ENCODE results near the gene TSHZ1. TPM values are rescaled to one million over a fixed set of nuclear protein-coding genes. Genes with fewer than 3 reads are reported as not detected.

Gene TSHZ1
- total and polyA plus RNA-seq, 9 donors = 27.9 to 109 (median 65.6) TPM

DNA sequence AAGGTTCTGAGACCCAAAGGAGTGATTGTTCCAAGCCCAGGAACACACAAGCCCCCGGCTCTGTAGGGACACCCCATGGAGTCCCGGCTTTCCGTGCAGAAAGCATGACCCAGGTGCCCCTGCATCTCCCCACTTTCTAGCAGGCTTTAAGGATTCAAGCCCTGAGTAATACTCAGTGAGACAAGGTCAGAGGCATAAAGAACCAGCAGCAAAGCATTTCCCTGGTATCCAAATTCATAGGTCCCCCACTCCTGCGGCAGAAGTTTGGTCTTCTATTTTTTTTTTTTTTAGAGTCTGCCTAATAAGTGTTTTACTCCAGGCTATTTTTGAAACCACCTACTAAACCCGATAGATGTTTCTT is 16.3 kb downstream of the TSHZ1 start:
- Histone ChIP-seq H3K27me3 (no peaks in the 10 kb centered on the region), H3K4me1 (ENCODE audit: insufficient read depth) (peaks cover 36% of the 10 kb centered on the region), H3K4me3 (peak overlapping the region; percentile 10), H3K36me3 (no peaks in the 10 kb centered on the region), H3K9me3 (no peaks in the 10 kb centered on the region), H3K27ac (peak overlapping the region in 1 of 2 donors; percentile 46)
- WGBS, 3 donors = 4 to 16% (median 12%) methylated on average over 5 of the region's 5 CpGs
- intact Hi-C loops (cut with DNase I) = no loop called here
- TF ChIP-seq, protein P1, sequence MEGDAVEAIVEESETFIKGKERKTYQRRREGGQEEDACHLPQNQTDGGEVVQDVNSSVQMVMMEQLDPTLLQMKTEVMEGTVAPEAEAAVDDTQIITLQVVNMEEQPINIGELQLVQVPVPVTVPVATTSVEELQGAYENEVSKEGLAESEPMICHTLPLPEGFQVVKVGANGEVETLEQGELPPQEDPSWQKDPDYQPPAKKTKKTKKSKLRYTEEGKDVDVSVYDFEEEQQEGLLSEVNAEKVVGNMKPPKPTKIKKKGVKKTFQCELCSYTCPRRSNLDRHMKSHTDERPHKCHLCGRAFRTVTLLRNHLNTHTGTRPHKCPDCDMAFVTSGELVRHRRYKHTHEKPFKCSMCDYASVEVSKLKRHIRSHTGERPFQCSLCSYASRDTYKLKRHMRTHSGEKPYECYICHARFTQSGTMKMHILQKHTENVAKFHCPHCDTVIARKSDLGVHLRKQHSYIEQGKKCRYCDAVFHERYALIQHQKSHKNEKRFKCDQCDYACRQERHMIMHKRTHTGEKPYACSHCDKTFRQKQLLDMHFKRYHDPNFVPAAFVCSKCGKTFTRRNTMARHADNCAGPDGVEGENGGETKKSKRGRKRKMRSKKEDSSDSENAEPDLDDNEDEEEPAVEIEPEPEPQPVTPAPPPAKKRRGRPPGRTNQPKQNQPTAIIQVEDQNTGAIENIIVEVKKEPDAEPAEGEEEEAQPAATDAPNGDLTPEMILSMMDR (IDR thresholded peaks at IDR 0.05) = no peak
- TF ChIP-seq POLR2A (IDR thresholded peaks at IDR 0.05) (no peak), EP300 (IDR thresholded peaks at IDR 0.05) (no peak)
- DNase-seq = no peak

- 14 to 22% (median 16%) methylated on average over 11 of the region's 11 CpGs for WGBS, 3 donors
These were observed 17.1 kb downstream of the TSHZ1 start for GRCh38 chr18:75227535-75228296.

GRCh38 chr18:75228967-75229366 is 18.4 kb downstream of the TSHZ1 start:
- no peak for DNase-seq
- H3K9me3 ChIP-seq = no peaks in the 10 kb centered on the region
- H3K27me3 ChIP-seq = no peaks in the 10 kb centered on the region
- peaks cover 32% of the 10 kb centered on the region for H3K4me1 ChIP-seq (ENCODE audit: insufficient read depth)
- 88 to 95% (median 89%) methylated on average over 9 of the region's 9 CpGs for WGBS, 3 donors
- TF ChIP-seq EP300 (IDR thresholded peaks at IDR 0.05) (no peak), POLR2A (IDR thresholded peaks at IDR 0.05) (no peak)
- TF ChIP-seq, protein P1 (IDR thresholded peaks at IDR 0.05) = no peak
- no peak overlapping the region for H3K4me3 ChIP-seq
- no peak overlapping the region for H3K27ac ChIP-seq
- H3K36me3 ChIP-seq = no peaks in the 10 kb centered on the region
- intact Hi-C loops (cut with DNase I) = no loop called here

More at GRCh38 chr18:75227535-75228296, 17.1 kb downstream of the TSHZ1 start:
- Histone ChIP-seq H3K9me3 (no peaks in the 10 kb centered on the region), H3K36me3 (no peaks in the 10 kb centered on the region), H3K27me3 (no peaks in the 10 kb centered on the region), H3K27ac (peak overlapping the region in 1 of 2 donors; percentile 46), H3K4me1 (ENCODE audit: insufficient read depth) (peaks cover 36% of the 10 kb centered on the region), H3K4me3 (peak overlapping the region; percentile 6)
- TF ChIP-seq, protein P1 (IDR thresholded peaks at IDR 0.05) = no peak
- TF ChIP-seq EP300 (IDR thresholded peaks at IDR 0.05) = no peak
- TF ChIP-seq POLR2A (IDR thresholded peaks at IDR 0.05) = no peak
- no peak for DNase-seq
- intact Hi-C loops (cut with DNase I) = no loop called here

DNA sequence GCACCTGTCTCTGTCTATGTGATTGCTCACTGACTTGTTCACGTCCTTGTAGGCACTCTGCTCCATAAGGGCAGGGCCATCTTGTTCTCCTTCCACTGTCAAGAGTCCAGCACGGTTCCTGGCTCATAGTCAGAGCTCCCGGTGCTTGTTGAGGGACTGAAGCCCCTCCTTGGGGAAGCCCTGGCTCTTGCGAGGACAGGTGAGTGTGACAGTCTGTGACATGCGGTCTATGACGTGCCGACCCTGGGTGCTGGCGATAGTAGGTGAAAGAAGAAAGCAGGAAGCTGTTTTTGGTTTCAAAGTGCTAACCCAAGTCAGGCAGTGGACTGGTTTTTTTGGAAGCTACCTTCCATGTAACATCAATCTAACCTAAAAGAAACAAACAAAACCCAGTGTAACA is 18.8 kb downstream of the TSHZ1 start:
- Histone ChIP-seq H3K9me3 (no peaks in the 10 kb centered on the region), H3K4me1 (ENCODE audit: insufficient read depth) (peaks cover 32% of the 10 kb centered on the region), H3K27ac (no peak overlapping the region), H3K27me3 (no peaks in the 10 kb centered on the region), H3K4me3 (no peak overlapping the region), H3K36me3 (no peaks in the 10 kb centered on the region)
- intact Hi-C loops (cut with DNase I) = no loop called here
- 91 to 96% (median 95%) methylated on average over 8 of the region's 8 CpGs for WGBS, 3 donors
- no peak for DNase-seq
- TF ChIP-seq EP300 (IDR thresholded peaks at IDR 0.05) (no peak), POLR2A (IDR thresholded peaks at IDR 0.05) (no peak)
- TF ChIP-seq, protein P1 (IDR thresholded peaks at IDR 0.05) = no peak
